Breast epithelium (tissue), 4 donors: ENCODE measurements around the gene CD3D. TPM values are rescaled to one million over a fixed set of nuclear protein-coding genes. Genes with fewer than 3 reads are reported as not detected.

Experiments used
- DNase-seq, 2 donors: peaks; one replicate each; pipeline ENCODE4 v3.0.0-alpha.2; 2019; ENCODE audit warnings: low spot score in 2 of 2
- H3K27ac ChIP-seq, 2 donors: fragments of 200-600 bp; sonication (generic) in 1 of 2; one replicate each; pipeline ENCODE4 v1.5.1; 2016 to 2019; ENCODE audit warnings: mild to moderate bottlenecking in 1 of 2
- H3K27me3 ChIP-seq, 2 donors: fragments of 200-600 bp; sonication (generic) in 1 of 2; one replicate each; pipeline versions ENCODE4 v1.5.1 to v1.6.0; 2017 to 2019; ENCODE audit warnings: control low read depth in 1 of 2, mild to moderate bottlenecking in 1 of 2
- H3K36me3 ChIP-seq: fragments of 200-600 bp; one replicate; pipeline ENCODE4 v1.5.1; 2019
- H3K4me1 ChIP-seq, 2 donors: fragments of 200-600 bp; sonication (generic); one replicate each; pipeline ENCODE4 v1.5.1; 2016 to 2019; ENCODE audit warnings: control low read depth in 1 of 2
- H3K4me3 ChIP-seq, 3 donors: fragments of 200-600 bp; sonication (generic); 1 replicate in 2 of 3; 2 replicates in 1 of 3; pipeline ENCODE4 v1.5.1; 2016 to 2019; ENCODE audit warnings: mild to moderate bottlenecking in 3 of 3, moderate library complexity in 2 of 3
- H3K9me3 ChIP-seq, 2 donors: fragments of 200-600 bp; sonication (generic) in 1 of 2; one replicate each; pipeline ENCODE4 v1.5.1; 2016 to 2019; ENCODE audit warnings: control low read depth in 1 of 2
- CTCF ChIP-seq, 3 donors: fragments of 450-650 bp; IDR thresholded peaks; one replicate each; pipeline ENCODE4 v1.5.1; 2016 to 2017; ENCODE audit warnings: antibody characterized with exemption in 3 of 3, mild to moderate bottlenecking in 3 of 3, moderate library complexity in 3 of 3
- POLR2A ChIP-seq: fragments of 450-650 bp; IDR thresholded peaks from one replicate; pipeline ENCODE4 v1.6.1; 2016; ENCODE audit warnings: antibody characterized with exemption, mild to moderate bottlenecking, moderate library complexity
- POLR2AphosphoS5 ChIP-seq, 3 donors: sonication (generic); formaldehyde crosslinking; IDR thresholded peaks; one replicate each; pipeline ENCODE4 v1.6.1; 2017; ENCODE audit warnings: antibody characterized with exemption in 3 of 3
- intact Hi-C: fragments of 100-400 bp; cut with DNase I; formaldehyde crosslinking; loops from one replicate; pipeline ENCODE4 v1.15.1; 2023; ENCODE audit warnings: low total_unique reads
- total RNA-seq, 3 donors: library from RNA; depleted of rRNA; stranded (reverse); fragments of >200 nt; gene quantifications; one replicate each; pipeline ENCODE4 v1.1.0, GENCODE V29; 2016

Gene CD3D
- total RNA-seq, 3 donors from 2014 or later: 2.6 to 4.8 (median 3.5) TPM

- no peak for TF ChIP-seq CTCF (IDR thresholded peaks at IDR 0.05)
- no peak for TF ChIP-seq POLR2AphosphoS5 (IDR thresholded peaks at IDR 0.05)
- no peak for TF ChIP-seq POLR2A
- Histone ChIP-seq H3K27me3 (peaks cover 0 to 4% of the 10 kb centered on the region in 2 donors), H3K27ac (no peak overlapping the region), H3K4me3 (no peak overlapping the region), H3K4me1 (no peaks in the 10 kb centered on the region), H3K9me3 (no peaks in the 10 kb centered on the region), H3K36me3 (no peaks in the 10 kb centered on the region)
- intact Hi-C loops: no loop called here
- no peak for DNase-seq
Observed at GRCh38 chr11:118340449-118340848, 2.1 kb downstream of the CD3D start.

GRCh38 chr11:118339281-118339961 lies 3.1 kb downstream of the CD3D start:
- Histone ChIP-seq H3K4me3 (no peak overlapping the region), H3K9me3 (no peaks in the 10 kb centered on the region), H3K36me3 (no peaks in the 10 kb centered on the region), H3K27me3 (peaks cover 0 to 4% of the 10 kb centered on the region in 2 donors), H3K27ac (no peak overlapping the region), H3K4me1 (no peaks in the 10 kb centered on the region)
- no peak for DNase-seq
- no peak for TF ChIP-seq POLR2A
- no peak for TF ChIP-seq POLR2AphosphoS5 (IDR thresholded peaks at IDR 0.05)
- TF ChIP-seq CTCF (IDR thresholded peaks at IDR 0.05): no peak
- intact Hi-C loops: no loop called here

GRCh38 chr11:118338637-118339061 lies 3.9 kb downstream of the CD3D start:
- Histone ChIP-seq H3K9me3 (no peaks in the 10 kb centered on the region), H3K27me3 (peaks cover 0 to 4% of the 10 kb centered on the region in 2 donors), H3K27ac (no peak overlapping the region), H3K4me1 (no peaks in the 10 kb centered on the region), H3K4me3 (no peak overlapping the region), H3K36me3 (no peaks in the 10 kb centered on the region)
- intact Hi-C loops: no loop called here
- TF ChIP-seq CTCF (IDR thresholded peaks at IDR 0.05) (no peak), POLR2A (no peak)
- peak in 1 of 2 donors; percentile 22 for DNase-seq

DNA sequence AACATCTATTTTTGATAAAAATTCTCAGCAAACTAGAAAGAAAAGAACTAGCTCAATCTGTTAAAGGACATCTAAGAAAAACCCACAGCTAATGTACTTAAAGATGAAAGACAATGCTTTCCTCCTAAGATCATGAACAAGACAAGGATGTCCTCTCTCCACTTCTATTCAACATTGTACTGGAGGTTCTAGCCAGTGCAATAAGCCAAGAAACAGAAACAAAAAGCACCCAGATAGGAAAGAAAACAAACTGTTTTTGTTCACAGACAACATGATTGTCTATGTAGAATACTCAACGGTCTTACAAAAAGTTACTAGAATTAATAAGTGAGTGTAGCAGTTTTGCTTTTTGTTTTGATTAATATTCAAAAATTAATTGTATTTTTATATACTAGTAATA lies 7.8 kb downstream of the CD3D start:
- intact Hi-C loops: no loop called here
- no peak overlapping the region for H3K27ac ChIP-seq
- H3K4me1 ChIP-seq: no peaks in the 10 kb centered on the region
- H3K27me3 ChIP-seq: no peaks in the 10 kb centered on the region
- TF ChIP-seq CTCF (IDR thresholded peaks at IDR 0.05) (no peak), POLR2A (no peak), POLR2AphosphoS5 (IDR thresholded peaks at IDR 0.05) (no peak)
- no peak for DNase-seq
- H3K4me3 ChIP-seq: no peak overlapping the region
- H3K9me3 ChIP-seq: no peaks in the 10 kb centered on the region
- no peaks in the 10 kb centered on the region for H3K36me3 ChIP-seq

DNA sequence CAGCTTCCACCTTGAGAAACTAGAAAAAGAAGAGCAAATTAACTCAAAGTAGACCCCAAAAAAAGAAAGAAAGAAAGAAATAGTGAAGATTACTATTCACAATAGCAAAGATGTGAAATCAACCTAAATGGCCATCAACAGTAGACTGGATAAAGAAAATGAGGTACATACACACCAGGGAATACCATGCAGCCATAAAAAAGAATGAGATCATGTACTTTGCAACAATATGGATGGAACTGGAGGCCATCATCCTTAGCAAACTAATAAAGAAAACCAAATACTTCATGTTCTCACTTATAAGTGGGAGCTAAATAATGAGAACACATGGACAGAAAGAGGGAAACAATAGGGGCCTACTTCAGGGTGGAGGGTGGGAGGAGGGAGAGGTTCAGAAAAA lies 13.8 kb downstream of the CD3D start:
- H3K4me1 ChIP-seq: no peaks in the 10 kb centered on the region
- intact Hi-C loops: no loop called here
- no peak overlapping the region for H3K4me3 ChIP-seq
- no peak for TF ChIP-seq CTCF (IDR thresholded peaks at IDR 0.05)
- no peak for TF ChIP-seq POLR2AphosphoS5 (IDR thresholded peaks at IDR 0.05)
- no peak for TF ChIP-seq POLR2A
- no peak for DNase-seq
- H3K27me3 ChIP-seq: no peaks in the 10 kb centered on the region
- H3K36me3 ChIP-seq: no peaks in the 10 kb centered on the region
- no peak overlapping the region for H3K27ac ChIP-seq
- no peaks in the 10 kb centered on the region for H3K9me3 ChIP-seq
